ENCODE data around the gene GTF2H2. TPM values are rescaled to one million over a fixed set of nuclear protein-coding genes. Genes with fewer than 3 reads are reported as not detected.
"Not testable (repeated sequence)": the region's sequence is repeated elsewhere in the genome, so short reads cannot be mapped to it uniquely, and the experiment has no call there.

GTF2H2 gene
- total RNA-seq, 4 donors from 2014 or later, result 7.2 to 61.3 (median 40.4) TPM

GRCh38 chr5:71011194-71011792, 56.2 kb downstream of the GTF2H2 start:
- intact Hi-C loops (cut with DNase I; ENCODE audit: low total_unique reads), result no loop called here
- H3K27me3 ChIP-seq, result no peaks in the 10 kb centered on the region
- TF ChIP-seq CTCF (IDR thresholded peaks at IDR 0.05) (no peak), POLR2A (IDR thresholded peaks at IDR 0.05) (no peak)
- H3K4me3 ChIP-seq, result no peak overlapping the region
- H3K9me3 ChIP-seq, result no peaks in the 10 kb centered on the region
- no peak for DNase-seq
- H3K4me1 ChIP-seq, result no peaks in the 10 kb centered on the region
- no peaks in the 10 kb centered on the region for H3K36me3 ChIP-seq
- H3K27ac ChIP-seq, result no peak overlapping the region

- DNase-seq; H3K9me3 ChIP-seq; H3K27me3 ChIP-seq; H3K27ac ChIP-seq; H3K4me3 ChIP-seq; H3K36me3 ChIP-seq; H3K4me1 ChIP-seq; intact Hi-C loops (cut with DNase I; ENCODE audit: low total_unique reads): not testable (repeated sequence)
These were observed 60.5 kb downstream of the GTF2H2 start for GRCh38 chr5:71006983-71007382.

Other genes starting within 250 kb of the GTF2H2 start
- 10 to 100 TPM in 1 of 4 donors, 1 to 10 TPM in 3; 7.6 to 10.8 (median 9.3) TPM for gene SERF1A, start 167.0 kb downstream of the GTF2H2 start, total RNA-seq
- 10 to 100 TPM; 10.3 to 56.3 (median 29.3) TPM for gene SMN1, start 142.6 kb downstream of the GTF2H2 start, total RNA-seq
- gene NAIP, start 42.3 kb downstream of the GTF2H2 start, total RNA-seq, result 10 to 100 TPM; 10.3 to 38.7 (median 24.4) TPM

Data from uterus (tissue), 4 donors.